ENCODE measurements around the gene SYNGR4.
A peak's percentile ranks its signal among the peaks of the same experiment; 100 is the strongest.

The SYNGR4 gene

GRCh38 chr19:48348737-48349136, 15.4 kb upstream of the SYNGR4 start:
- H3K27me3 ChIP-seq, result no peaks in the 10 kb centered on the region
- TF ChIP-seq CTCF (IDR thresholded peaks at IDR 0.05; ENCODE audit: low read depth, low read length), result no peak
- H3K36me3 ChIP-seq, result no peaks in the 10 kb centered on the region
- DNase-seq, result no peak
- H3K4me1 ChIP-seq, result peaks cover 5% of the 10 kb centered on the region
- no peaks in the 10 kb centered on the region for H3K9me3 ChIP-seq
- H3K4me3 ChIP-seq (ENCODE audit: low read depth, low read length), result no peak overlapping the region

- Histone ChIP-seq H3K27me3 (no peaks in the 10 kb centered on the region), H3K4me1 (peaks cover 5% of the 10 kb centered on the region), H3K9me3 (no peaks in the 10 kb centered on the region), H3K4me3 (ENCODE audit: low read depth, low read length) (no peak overlapping the region), H3K36me3 (no peaks in the 10 kb centered on the region)
- no peak for DNase-seq
- TF ChIP-seq CTCF (IDR thresholded peaks at IDR 0.05; ENCODE audit: low read depth, low read length), result no peak
These were observed 13.3 kb upstream of the SYNGR4 start for GRCh38 chr19:48350856-48351255.

GRCh38 chr19:48351341-48351752, 12.8 kb upstream of the SYNGR4 start:
- DNase-seq, result peak; percentile 77
- no peaks in the 10 kb centered on the region for H3K27me3 ChIP-seq
- H3K4me3 ChIP-seq (ENCODE audit: low read depth, low read length), result no peak overlapping the region
- peaks cover 5% of the 10 kb centered on the region for H3K4me1 ChIP-seq
- peak; percentile 83 for TF ChIP-seq CTCF (IDR thresholded peaks at IDR 0.05; ENCODE audit: low read depth, low read length)
- H3K36me3 ChIP-seq, result no peaks in the 10 kb centered on the region
- H3K9me3 ChIP-seq, result no peaks in the 10 kb centered on the region

- no peak for DNase-seq
- H3K4me3 ChIP-seq (ENCODE audit: low read depth, low read length), result no peak overlapping the region
These were observed 10.5 kb upstream of the SYNGR4 start for GRCh38 chr19:48353677-48354076.

GRCh38 chr19:48354332-48354992, 9.7 kb upstream of the SYNGR4 start:
- Histone ChIP-seq H3K9me3 (no peaks in the 10 kb centered on the region), H3K27me3 (no peaks in the 10 kb centered on the region), H3K36me3 (no peaks in the 10 kb centered on the region), H3K4me3 (ENCODE audit: low read depth, low read length) (no peak overlapping the region), H3K4me1 (no peaks in the 10 kb centered on the region)
- no peak for DNase-seq
- TF ChIP-seq CTCF (IDR thresholded peaks at IDR 0.05; ENCODE audit: low read depth, low read length), result no peak

More at GRCh38 chr19:48353677-48354076, 10.5 kb upstream of the SYNGR4 start:
- H3K4me1 ChIP-seq, result no peaks in the 10 kb centered on the region
- no peak for TF ChIP-seq CTCF (IDR thresholded peaks at IDR 0.05; ENCODE audit: low read depth, low read length)
- no peaks in the 10 kb centered on the region for H3K27me3 ChIP-seq
- no peaks in the 10 kb centered on the region for H3K36me3 ChIP-seq
- H3K9me3 ChIP-seq, result no peaks in the 10 kb centered on the region

GRCh38 chr19:48355365-48355954, 8.7 kb upstream of the SYNGR4 start:
- Histone ChIP-seq H3K4me1 (no peaks in the 10 kb centered on the region), H3K36me3 (no peaks in the 10 kb centered on the region), H3K27me3 (no peaks in the 10 kb centered on the region), H3K9me3 (no peaks in the 10 kb centered on the region), H3K4me3 (ENCODE audit: low read depth, low read length) (no peak overlapping the region)
- no peak for TF ChIP-seq CTCF (IDR thresholded peaks at IDR 0.05; ENCODE audit: low read depth, low read length)
- no peak for DNase-seq
